Peyer's patch (tissue), 4 donors: Measurements from ENCODE around the gene ID1. TPM values are rescaled to one million over a fixed set of nuclear protein-coding genes. Genes with fewer than 3 reads are reported as not detected.
"Not testable (repeated sequence)": the region's sequence is repeated elsewhere in the genome, so short reads cannot be mapped to it uniquely, and the experiment has no call there.

Source experiments
- DNase-seq, 3 donors: peaks; one replicate each; pipeline ENCODE4 v3.0.0-alpha.2; 2017 to 2019
- H3K27ac ChIP-seq, 4 donors: fragments of 200-600 bp; sonication (generic); one replicate each; pipeline ENCODE4 v1.5.1; 2016 to 2019
- H3K27me3 ChIP-seq, 2 donors: fragments of 200-600 bp; sonication (generic); one replicate each; pipeline ENCODE4 v1.5.1; 2019
- H3K36me3 ChIP-seq, 3 donors: fragments of 200-600 bp; sonication (generic); one replicate each; pipeline ENCODE4 v1.5.1; 2016 to 2019
- H3K4me1 ChIP-seq, 4 donors: fragments of 200-600 bp; sonication (generic); one replicate each; pipeline ENCODE4 v1.5.1; 2016 to 2019
- H3K4me3 ChIP-seq, 4 donors: fragments of 200-600 bp; sonication (generic); 1 replicate in 3 of 4; 2 replicates in 1 of 4; pipeline ENCODE4 v1.5.1; 2016 to 2019; ENCODE audit warnings: mild to moderate bottlenecking in 1 of 4
- H3K9me3 ChIP-seq, 4 donors: fragments of 200-600 bp; sonication (generic); one replicate each; pipeline ENCODE4 v1.5.1; 2016 to 2019; ENCODE audit warnings: mild to moderate bottlenecking in 1 of 4
- CTCF ChIP-seq, 6 experiments: fragments of 450-650 bp in 4 of 6; fragments of 200-600 bp in 2 of 6; sonication (generic) in 1 of 6; IDR thresholded peaks; one replicate each; pipeline ENCODE4 v1.5.1; 2017 to 2019; ENCODE audit warnings: antibody characterized with exemption in 6 of 6, mild to moderate bottlenecking in 3 of 6, moderate library complexity in 1 of 6
- POLR2A ChIP-seq, 2 donors: fragments of 450-650 bp; IDR thresholded peaks; one replicate each; pipeline ENCODE4 v1.5.1; 2017; ENCODE audit warnings: antibody characterized with exemption in 2 of 2, mild to moderate bottlenecking in 2 of 2, moderate library complexity in 2 of 2
- total RNA-seq, 4 donors: library from RNA; depleted of rRNA; stranded (reverse); fragments of >200 nt; gene quantifications; one replicate each; pipeline ENCODE4 v1.1.0, GENCODE V29; 2016

ID1 gene
- total RNA-seq, 4 donors from 2014 or later, result 408 to 760 (median 570) TPM

- Histone ChIP-seq H3K9me3 (no peaks in the 10 kb centered on the region), H3K27me3 (no peaks in the 10 kb centered on the region), H3K4me1 (no peaks in the 10 kb centered on the region), H3K27ac (no peak overlapping the region), H3K36me3 (no peaks in the 10 kb centered on the region), H3K4me3 (no peak overlapping the region)
- DNase-seq, result no peak
- no peak for TF ChIP-seq POLR2A (IDR thresholded peaks at IDR 0.05)
- no peak for TF ChIP-seq CTCF (IDR thresholded peaks at IDR 0.05)
Measured at GRCh38 chr20:31640259-31640658, 35.2 kb downstream of the ID1 start.

- DNase-seq, result no peak
- no peaks in the 10 kb centered on the region for H3K4me1 ChIP-seq
Measured at GRCh38 chr20:31641391-31641790, 36.3 kb downstream of the ID1 start.

GRCh38 chr20:31642837-31643236 lies 37.7 kb downstream of the ID1 start:
- TF ChIP-seq CTCF (IDR thresholded peaks at IDR 0.05) (no peak), POLR2A (IDR thresholded peaks at IDR 0.05) (no peak)
- H3K36me3 ChIP-seq, result no peaks in the 10 kb centered on the region
- H3K9me3 ChIP-seq, result no peaks in the 10 kb centered on the region
- no peak overlapping the region for H3K27ac ChIP-seq
- H3K4me3 ChIP-seq, result no peak overlapping the region
- no peak for DNase-seq
- no peaks in the 10 kb centered on the region for H3K27me3 ChIP-seq
- H3K4me1 ChIP-seq, result no peaks in the 10 kb centered on the region

More at GRCh38 chr20:31641391-31641790, 36.3 kb downstream of the ID1 start:
- Histone ChIP-seq H3K27ac (no peak overlapping the region), H3K9me3 (no peaks in the 10 kb centered on the region), H3K36me3 (no peaks in the 10 kb centered on the region), H3K27me3 (no peaks in the 10 kb centered on the region), H3K4me3 (no peak overlapping the region)
- TF ChIP-seq POLR2A (IDR thresholded peaks at IDR 0.05) (no peak), CTCF (IDR thresholded peaks at IDR 0.05) (no peak)

- Histone ChIP-seq H3K4me3 (no peak overlapping the region), H3K9me3 (no peaks in the 10 kb centered on the region), H3K36me3 (no peaks in the 10 kb centered on the region), H3K4me1 (no peaks in the 10 kb centered on the region), H3K27ac (no peak overlapping the region), H3K27me3 (no peaks in the 10 kb centered on the region)
- DNase-seq, result no peak
- TF ChIP-seq CTCF (IDR thresholded peaks at IDR 0.05), result no peak
- no peak for TF ChIP-seq POLR2A (IDR thresholded peaks at IDR 0.05)
Measured at GRCh38 chr20:31643522-31643921, 38.4 kb downstream of the ID1 start.

- H3K36me3 ChIP-seq, result no peaks in the 10 kb centered on the region
- no peaks in the 10 kb centered on the region for H3K27me3 ChIP-seq
- H3K4me1 ChIP-seq, result no peaks in the 10 kb centered on the region
- DNase-seq, result no peak
- no peak for TF ChIP-seq POLR2A (IDR thresholded peaks at IDR 0.05)
- TF ChIP-seq CTCF (IDR thresholded peaks at IDR 0.05), result no peak
- no peaks in the 10 kb centered on the region for H3K9me3 ChIP-seq
- no peak overlapping the region for H3K4me3 ChIP-seq
- no peak overlapping the region for H3K27ac ChIP-seq
Measured at GRCh38 chr20:31644701-31645100, 39.6 kb downstream of the ID1 start.

GRCh38 chr20:31648104-31648503 lies 43.0 kb downstream of the ID1 start:
- not testable (repeated sequence) for H3K4me3 ChIP-seq, H3K9me3 ChIP-seq, DNase-seq, H3K27ac ChIP-seq, H3K4me1 ChIP-seq, H3K36me3 ChIP-seq, H3K27me3 ChIP-seq
